ENCODE data around the gene TMEM121B.

The TMEM121B gene

DNA sequence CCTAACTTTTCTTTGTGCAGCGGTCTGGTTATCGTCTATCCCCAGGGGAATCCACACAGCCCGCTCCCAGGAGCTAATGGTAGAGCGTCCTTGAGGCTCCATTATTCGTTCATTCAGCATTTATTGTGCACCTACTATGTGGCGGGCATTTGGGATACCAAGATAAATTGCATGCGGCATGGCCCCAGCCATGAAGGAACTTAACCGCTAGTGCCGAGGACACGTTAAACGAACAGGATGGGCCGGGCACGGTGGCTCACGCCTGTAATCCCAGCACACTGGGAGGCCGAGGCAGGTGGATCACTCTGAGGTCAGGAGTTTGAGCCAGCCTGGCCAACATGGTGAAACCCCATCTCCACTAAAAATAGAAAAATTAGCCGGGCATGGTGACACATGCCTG, 11.2 kb downstream of the TMEM121B start:
- DNase-seq (ENCODE audit: low read depth) = no peak

DNA sequence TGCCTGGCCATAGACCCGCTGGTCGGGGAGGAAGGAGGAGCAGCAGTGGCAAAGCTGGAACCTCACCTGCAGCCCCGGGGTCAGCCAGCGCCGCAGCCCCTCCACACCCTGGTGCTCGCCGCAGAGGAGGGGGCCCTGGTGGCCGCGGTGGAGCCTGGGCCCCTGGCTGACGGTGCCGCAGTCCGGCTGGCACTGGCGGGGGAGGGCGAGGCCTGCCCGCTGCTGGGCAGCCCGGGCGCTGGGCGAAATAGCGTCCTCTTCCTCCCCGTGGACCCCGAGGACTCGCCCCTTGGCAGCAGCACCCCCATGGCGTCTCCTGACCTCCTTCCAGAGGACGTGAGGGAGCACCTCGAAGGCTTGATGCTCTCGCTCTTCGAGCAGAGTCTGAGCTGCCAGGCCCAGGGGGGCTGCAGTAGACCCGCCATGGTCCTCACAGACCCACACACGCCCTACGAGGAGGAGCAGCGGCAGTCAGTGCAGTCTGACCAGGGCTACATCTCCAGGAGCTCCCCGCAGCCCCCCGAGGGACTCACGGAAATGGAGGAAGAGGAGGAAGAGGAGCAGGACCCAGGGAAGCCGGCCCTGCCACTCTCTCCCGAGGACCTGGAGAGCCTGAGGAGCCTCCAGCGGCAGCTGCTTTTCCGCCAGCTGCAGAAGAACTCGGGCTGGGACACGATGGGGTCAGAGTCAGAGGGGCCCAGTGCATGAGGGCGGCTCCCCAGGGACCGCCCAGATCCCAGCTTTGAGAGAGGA, 11.9 kb downstream of the TMEM121B start:
- DNase-seq (ENCODE audit: low read depth) = no peak

DNA sequence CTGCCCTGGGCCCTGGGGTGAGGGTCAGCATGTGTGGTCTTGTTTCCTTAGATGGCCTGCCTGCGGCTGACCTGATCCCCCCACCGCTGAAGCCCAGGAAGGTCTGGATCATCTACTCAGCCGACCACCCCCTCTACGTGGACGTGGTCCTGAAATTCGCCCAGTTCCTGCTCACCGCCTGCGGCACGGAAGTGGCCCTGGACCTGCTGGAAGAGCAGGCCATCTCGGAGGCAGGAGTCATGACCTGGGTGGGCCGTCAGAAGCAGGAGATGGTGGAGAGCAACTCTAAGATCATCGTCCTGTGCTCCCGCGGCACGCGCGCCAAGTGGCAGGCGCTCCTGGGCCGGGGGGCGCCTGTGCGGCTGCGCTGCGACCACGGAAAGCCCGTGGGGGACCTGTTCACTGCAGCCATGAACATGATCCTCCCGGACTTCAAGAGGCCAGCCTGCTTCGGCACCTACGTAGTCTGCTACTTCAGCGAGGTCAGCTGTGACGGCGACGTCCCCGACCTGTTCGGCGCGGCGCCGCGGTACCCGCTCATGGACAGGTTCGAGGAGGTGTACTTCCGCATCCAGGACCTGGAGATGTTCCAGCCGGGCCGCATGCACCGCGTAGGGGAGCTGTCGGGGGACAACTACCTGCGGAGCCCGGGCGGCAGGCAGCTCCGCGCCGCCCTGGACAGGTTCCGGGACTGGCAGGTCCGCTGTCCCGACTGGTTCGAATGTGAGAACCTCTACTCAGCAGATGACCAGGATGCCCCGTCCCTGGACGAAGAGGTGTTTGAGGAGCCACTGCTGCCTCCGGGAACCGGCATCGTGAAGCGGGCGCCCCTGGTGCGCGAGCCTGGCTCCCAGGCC, 12.7 kb downstream of the TMEM121B start:
- DNase-seq (ENCODE audit: low read depth) = no peak

DNA sequence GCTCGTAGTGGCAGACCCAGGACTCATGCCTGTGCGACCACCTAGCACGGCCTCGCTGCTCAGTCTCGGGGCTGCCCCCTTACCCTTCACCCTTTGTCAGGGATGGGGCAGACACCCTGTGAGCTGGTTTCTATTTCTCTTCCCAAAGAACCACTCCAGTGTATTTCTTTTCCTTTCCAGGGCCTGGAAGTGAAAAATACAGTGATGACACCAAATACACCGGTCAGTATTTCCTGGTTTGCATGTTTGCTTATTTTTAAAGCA, 13.7 kb downstream of the TMEM121B start:
- no peak for DNase-seq (ENCODE audit: low read depth)

DNA sequence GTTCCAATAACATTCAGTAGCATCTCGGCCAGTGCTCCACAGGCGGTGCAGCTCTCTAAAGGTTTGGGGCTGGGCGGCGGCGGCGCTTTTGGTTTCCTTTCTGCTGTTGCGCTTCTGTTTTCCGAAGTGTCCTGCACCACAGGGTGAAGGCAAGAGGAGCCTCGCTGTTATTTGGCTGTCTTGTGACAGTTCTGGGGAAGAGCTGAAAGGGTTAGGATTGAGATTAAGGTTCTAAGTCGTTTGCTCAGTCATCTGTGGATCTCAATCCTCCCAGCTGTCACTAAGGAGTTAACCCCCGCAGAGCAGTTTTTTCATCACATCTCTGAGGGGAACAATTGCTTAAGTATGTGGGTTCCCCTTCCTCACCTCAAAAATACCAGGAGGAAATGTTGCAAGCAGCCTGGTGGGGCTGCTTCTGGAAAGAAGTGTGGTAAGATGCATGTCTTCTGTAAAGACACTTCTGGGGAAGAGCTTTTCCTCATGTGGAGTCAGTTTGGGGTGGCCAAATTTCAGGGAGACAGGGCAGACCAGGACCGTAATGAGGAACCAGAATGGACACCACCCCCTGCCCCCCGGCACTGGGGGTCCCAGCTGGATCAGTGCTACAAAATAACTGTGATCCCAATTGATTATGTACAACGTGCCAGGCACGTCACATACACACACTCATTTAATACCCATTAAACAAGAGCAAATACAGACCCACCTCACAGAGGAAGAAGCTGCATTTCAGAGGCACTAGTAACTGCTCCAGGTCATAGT, 14.2 kb downstream of the TMEM121B start:
- no peak for DNase-seq (ENCODE audit: low read depth)

GRCh38 chr22:17106161-17106784, 14.9 kb downstream of the TMEM121B start:
- no peak for DNase-seq (ENCODE audit: low read depth)

DNA sequence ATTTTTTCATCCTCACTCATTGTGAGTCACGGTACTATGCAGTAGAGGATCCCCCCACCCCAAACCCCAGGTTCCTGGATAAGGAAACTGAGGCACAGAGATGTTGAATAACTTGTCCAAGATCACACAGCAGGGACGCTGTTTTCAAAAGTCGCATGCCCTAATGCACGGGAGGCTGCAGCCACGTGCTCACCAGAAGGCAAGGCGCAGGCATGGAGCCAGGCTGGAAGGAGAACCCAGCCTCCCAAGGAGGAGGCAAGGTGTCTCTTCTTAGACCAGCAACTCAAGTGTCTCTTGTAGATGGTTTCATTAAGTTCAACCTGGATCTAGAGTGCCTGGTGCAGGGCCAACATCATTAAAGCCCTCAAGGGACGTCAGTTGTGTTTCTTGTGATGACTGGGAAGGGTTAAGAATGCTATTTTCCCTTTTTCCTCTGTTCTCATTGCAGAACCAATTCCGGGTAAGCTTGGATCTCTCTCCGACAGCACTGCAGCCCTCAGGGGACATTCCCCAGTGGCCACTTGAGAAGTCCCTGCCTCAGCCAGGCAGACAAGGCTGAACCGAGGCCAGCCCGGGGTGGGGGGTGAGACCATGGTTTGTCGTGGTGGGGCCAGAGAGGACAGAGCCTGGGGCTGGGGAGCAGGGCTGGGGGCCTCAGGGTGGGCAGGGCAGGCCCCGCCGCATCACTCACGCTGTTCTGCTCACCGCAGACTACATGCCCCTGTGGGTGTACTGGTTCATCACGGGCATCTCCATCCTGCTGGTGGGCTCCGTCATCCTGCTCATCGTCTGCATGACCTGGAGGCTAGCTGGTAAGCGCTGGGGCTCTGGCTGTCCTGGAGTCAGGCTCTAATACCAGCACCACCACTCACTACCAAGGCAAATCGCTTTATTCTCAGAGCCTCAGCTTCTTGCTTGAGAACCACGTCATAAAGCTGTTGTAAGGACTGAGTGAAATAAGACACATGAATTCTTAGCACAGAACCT, 15.7 kb downstream of the TMEM121B start:
- no peak for DNase-seq (ENCODE audit: low read depth)

DNA sequence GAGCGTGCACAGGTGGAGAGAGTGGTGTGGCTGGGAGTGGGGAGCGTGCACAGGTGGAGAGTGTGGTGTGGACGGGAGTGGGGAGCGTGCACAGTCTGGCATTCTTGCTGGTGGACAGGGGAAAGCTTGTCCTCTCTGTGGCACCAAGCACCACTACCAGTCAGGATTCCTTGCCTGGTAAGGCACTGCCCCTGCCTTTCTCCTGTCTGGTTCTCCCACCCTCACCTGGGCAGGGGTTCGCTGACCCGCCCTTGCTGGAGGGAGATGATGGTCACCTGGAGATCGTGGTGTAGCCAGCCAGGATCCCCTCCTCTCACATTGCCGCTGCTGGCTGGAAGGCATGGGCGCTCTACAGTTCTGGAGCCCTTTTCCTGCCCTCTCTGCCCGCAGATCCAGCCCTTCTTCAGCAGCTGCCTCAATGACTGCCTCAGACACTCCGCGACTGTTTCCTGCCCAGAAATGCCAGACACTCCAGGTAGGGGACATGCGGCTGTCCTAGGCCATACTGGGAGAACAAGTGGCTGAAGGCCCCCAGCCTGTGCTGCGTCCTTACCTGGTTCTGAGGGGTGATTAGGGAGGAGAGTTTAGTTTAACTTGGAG, 16.7 kb downstream of the TMEM121B start:
- DNase-seq (ENCODE audit: low read depth) = no peak

GRCh38 chr22:17103351-17103750, 17.8 kb downstream of the TMEM121B start:
- DNase-seq (ENCODE audit: low read depth) = no peak

DNA sequence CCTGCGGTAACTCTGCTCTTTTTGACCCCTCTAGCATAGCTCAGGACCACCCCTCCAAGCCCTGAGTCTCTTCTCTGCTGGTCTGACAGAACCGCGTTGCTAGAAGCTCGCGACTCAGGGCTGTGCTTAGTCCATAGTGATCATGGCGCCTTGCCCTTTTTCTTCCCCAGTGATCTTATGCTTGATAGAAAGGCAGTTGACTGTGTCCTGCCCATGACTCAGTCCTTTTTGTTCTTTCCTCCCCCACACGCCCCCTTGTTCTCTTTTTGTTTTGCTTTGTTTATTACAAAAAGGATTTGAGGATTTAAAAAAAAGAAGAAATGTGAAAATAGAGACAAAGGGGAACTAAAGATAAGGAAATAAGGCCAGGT, 18.9 kb downstream of the TMEM121B start:
- no peak for DNase-seq (ENCODE audit: low read depth)

GRCh38 chr22:17101475-17102296, 19.5 kb downstream of the TMEM121B start:
- DNase-seq (ENCODE audit: low read depth) = no peak

- no peak for DNase-seq (ENCODE audit: low read depth)
These were observed 20.5 kb downstream of the TMEM121B start for GRCh38 chr22:17100621-17101020.

GRCh38 chr22:17098379-17098819, 22.8 kb downstream of the TMEM121B start:
- DNase-seq (ENCODE audit: low read depth) = peak; percentile 11

- DNase-seq (ENCODE audit: low read depth) = no peak
These were observed 23.5 kb downstream of the TMEM121B start for GRCh38 chr22:17097701-17098100.

DNA sequence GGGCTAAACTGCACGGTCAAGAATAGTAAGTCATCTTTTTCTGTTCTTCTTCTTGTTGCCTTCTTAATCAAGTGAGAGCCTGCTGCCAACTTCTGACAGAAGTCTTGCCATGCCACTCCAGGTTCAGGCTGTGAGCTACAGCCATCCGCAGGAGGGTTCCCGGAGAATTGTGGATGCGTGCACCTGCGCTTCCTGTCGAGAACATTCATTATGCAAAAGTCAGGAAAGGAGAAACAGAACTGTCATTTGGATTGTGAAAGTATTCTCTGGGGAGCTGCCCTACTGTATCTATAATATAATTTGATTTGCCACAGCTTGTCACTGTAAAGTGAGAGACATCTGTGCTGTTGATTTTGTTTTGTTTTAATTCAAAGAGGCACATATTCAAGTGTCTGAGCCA, 24.1 kb downstream of the TMEM121B start:
- no peak for DNase-seq (ENCODE audit: low read depth)

DNA sequence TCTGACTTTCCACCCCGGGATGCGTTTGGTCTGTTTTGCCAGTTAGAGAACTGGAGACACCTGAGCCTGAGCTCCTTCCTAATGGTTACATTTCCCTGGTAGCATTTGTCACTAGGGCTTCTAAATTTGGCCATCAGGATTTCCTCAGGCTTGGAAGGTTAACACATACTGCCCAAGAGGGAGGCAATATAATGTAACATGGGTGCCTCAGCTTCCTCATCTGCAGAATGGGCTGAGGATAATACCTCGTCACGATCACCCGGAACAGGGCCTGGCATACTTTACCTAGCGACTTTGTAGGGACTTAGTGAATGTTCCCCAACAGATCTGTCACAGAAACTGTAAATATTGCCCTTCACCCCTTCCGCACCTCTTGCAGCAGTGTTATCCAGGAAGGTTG, 25.1 kb downstream of the TMEM121B start:
- no peak for DNase-seq (ENCODE audit: low read depth)

DNA sequence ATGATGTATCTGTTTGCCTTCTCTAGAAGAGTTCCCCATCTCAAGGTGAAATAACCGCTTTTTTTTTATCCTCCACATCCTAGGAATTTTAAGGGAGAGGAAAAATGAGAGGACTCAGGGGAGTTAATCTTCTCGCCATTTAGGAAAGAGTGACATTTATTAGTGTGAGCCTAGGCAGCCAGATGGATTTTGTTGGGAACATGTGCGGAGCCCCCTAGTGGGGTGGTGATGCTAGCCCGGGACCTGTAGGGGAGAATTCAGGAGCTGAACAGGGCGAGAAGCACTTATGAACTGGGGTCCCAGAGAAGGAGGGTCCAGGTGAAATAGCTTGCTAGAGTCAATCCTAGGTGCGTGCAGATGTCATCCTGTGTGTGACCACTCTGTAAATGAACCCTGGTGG, 25.6 kb downstream of the TMEM121B start:
- DNase-seq (ENCODE audit: low read depth) = no peak

DNA sequence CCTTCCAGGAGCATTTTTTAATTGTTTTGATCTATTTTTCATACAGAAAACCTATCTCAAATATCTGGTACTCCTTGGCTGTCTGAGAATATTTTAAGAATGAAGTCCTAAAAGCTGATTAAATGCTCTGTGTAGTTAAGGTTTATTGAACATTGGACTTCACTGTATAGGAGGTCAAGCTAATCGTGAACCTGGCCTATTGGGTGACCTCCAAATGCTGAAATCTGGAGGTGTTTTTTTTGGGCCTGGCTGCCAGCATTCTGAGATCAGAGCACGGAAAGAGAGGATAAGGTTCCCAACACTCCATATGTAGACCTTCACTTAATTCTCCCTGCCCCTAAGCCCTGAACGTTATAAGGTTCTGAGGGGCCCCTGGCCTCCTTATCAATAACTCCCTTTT, 28.1 kb downstream of the TMEM121B start:
- DNase-seq (ENCODE audit: low read depth) = no peak

GRCh38 chr22:17091851-17092250, 29.3 kb downstream of the TMEM121B start:
- no peak for DNase-seq (ENCODE audit: low read depth)

- DNase-seq (ENCODE audit: low read depth) = no peak
These were observed 30.6 kb downstream of the TMEM121B start for GRCh38 chr22:17090550-17090949.
